ENCODE data around the gene PTTG1IP.

Gene PTTG1IP

DNA sequence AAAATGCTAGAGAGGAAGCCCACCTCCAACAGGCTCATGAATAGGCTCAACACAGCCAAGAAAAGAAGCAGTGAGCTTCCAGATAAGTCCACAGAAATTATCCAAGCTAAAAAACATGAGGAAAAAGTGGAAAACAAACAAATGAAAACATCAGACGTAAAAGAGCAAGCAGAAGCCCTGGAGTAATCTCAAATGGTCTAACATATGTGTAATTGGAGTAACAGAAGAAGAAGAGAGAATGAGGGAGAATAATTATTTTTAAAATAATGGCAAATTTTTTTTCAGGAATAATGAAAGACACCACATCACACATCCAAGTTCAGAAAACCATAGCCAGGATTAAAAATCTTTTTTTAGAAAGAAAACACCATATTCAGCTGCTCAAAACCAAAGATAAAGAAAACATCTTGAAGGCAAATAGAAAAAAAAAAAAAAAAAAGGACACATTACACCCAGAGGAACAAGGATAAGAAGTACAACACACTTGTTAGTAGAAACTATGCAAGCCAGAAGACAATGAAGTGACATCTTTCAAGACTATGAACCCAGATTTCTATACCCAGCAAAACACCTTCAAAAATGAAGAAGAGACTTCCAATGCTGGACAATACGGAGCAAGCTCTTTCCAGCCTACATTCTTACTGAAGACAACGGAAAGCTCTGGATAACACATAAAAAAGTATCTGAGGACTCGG lies 45.0 kb downstream of the PTTG1IP start:
- DNase-seq: no peak
- Histone ChIP-seq H3K27me3 (no peaks in the 10 kb centered on the region), H3K9me3 (peaks cover 0 to 19% (median 5%) of the 10 kb centered on the region in 3 donors), H3K27ac (no peak overlapping the region), H3K4me1 (no peaks in the 10 kb centered on the region), H3K4me3 (no peak overlapping the region), H3K36me3 (no peaks in the 10 kb centered on the region)
- TF ChIP-seq, protein P1, sequence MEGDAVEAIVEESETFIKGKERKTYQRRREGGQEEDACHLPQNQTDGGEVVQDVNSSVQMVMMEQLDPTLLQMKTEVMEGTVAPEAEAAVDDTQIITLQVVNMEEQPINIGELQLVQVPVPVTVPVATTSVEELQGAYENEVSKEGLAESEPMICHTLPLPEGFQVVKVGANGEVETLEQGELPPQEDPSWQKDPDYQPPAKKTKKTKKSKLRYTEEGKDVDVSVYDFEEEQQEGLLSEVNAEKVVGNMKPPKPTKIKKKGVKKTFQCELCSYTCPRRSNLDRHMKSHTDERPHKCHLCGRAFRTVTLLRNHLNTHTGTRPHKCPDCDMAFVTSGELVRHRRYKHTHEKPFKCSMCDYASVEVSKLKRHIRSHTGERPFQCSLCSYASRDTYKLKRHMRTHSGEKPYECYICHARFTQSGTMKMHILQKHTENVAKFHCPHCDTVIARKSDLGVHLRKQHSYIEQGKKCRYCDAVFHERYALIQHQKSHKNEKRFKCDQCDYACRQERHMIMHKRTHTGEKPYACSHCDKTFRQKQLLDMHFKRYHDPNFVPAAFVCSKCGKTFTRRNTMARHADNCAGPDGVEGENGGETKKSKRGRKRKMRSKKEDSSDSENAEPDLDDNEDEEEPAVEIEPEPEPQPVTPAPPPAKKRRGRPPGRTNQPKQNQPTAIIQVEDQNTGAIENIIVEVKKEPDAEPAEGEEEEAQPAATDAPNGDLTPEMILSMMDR (IDR thresholded peaks at IDR 0.05): no peak
- intact Hi-C loops (cut with DNase I; ENCODE audit: low total_unique reads): no loop called here

DNA sequence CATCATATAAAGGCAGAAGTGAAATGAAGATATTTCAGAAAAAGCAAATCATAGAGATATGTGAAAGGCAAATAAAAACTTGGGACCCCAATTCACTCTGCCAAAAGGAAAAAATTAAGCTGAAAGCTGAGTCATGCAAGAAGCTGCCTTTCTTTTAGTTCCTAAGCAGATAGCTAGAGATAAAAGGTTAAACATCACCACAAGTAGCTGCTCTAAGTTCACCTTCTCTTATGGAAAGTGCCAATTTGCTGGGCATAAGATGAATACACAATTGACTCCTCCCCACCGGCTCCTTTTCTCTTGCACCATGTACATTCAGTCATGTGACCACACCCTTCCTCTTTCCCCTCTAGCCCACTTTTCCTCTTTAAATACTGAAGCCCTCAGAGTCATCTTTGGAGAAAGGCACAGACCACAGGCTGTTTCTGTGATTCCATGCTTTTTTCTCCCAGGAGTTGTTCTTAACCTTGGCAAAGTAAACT lies 50.3 kb downstream of the PTTG1IP start:
- no peak for DNase-seq
- no peaks in the 10 kb centered on the region for H3K36me3 ChIP-seq
- TF ChIP-seq, protein P1 (IDR thresholded peaks at IDR 0.05): no peak
- no peak overlapping the region for H3K27ac ChIP-seq
- no peak overlapping the region for H3K4me3 ChIP-seq
- H3K9me3 ChIP-seq: peaks cover 0 to 30% (median 22%) of the 10 kb centered on the region in 3 donors
- H3K4me1 ChIP-seq: peaks cover 0 to 7% (median 6%) of the 10 kb centered on the region in 4 donors
- intact Hi-C loops (cut with DNase I; ENCODE audit: low total_unique reads): no loop called here
- no peaks in the 10 kb centered on the region for H3K27me3 ChIP-seq

DNA sequence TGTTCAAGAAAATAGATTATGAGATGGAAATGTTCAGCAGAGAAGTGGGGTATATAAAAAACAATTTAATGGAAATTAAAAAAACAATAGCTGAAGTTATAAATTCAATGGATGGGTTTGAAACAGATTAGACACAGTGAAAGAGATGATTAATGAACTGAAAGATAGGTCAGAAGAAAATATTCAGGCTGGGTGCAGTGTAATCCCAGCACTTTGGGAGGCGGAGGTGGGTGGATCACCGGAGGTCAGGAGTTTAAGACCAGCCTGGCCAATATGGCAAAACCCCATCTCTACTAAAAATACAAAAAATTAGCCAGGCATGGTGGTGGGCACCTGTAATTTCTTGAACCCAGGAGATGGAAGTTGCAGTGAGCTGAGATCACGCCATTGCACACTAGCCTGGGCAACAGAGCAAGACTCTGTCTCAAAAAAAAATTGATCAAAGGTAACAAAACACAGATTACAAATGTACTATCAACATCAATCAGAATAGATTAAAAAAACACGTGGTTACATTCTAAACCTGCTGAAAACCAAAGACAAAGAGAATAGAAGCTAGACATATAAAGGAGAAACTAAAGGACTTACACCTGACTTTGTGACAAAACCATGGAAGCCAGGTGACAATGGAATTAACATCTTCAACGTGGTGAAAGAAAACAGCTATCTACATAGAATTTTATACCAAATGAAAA lies 50.9 kb downstream of the PTTG1IP start:
- no peak for DNase-seq
- Histone ChIP-seq H3K9me3 (peaks cover 0 to 24% (median 22%) of the 10 kb centered on the region in 3 donors), H3K4me1 (peaks cover 0 to 7% (median 6%) of the 10 kb centered on the region in 4 donors), H3K27me3 (no peaks in the 10 kb centered on the region), H3K36me3 (no peaks in the 10 kb centered on the region), H3K27ac (no peak overlapping the region), H3K4me3 (no peak overlapping the region)
- intact Hi-C loops (cut with DNase I; ENCODE audit: low total_unique reads): no loop called here
- TF ChIP-seq, protein P1 (IDR thresholded peaks at IDR 0.05): no peak

DNA sequence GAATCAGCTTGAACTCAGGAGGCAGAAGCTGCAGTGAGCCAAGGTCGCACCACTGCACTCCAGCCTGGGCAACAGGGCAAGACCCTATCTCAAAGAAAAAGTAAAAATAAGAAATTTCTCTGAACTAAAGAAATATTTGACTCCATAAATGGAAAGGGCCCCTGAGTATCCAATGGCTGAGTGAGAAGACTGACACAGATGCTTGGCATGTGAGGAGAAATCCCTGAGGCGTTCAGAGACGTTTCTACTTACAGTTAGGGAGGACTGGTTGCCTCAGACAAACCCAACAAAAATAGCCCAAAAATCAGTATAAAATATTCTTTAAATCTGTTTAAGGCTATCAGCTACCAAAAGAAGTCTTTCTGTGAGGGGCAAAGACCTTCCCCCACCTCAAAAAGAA lies 52.6 kb downstream of the PTTG1IP start:
- H3K36me3 ChIP-seq: no peaks in the 10 kb centered on the region
- TF ChIP-seq, protein P1 (IDR thresholded peaks at IDR 0.05): no peak
- no peak overlapping the region for H3K27ac ChIP-seq
- peaks cover 0 to 22% (median 20%) of the 10 kb centered on the region in 3 donors for H3K9me3 ChIP-seq
- peaks cover 0 to 20% (median 20%) of the 10 kb centered on the region in 4 donors for H3K4me1 ChIP-seq
- intact Hi-C loops (cut with DNase I; ENCODE audit: low total_unique reads): no loop called here
- no peak for DNase-seq
- no peak overlapping the region for H3K4me3 ChIP-seq
- H3K27me3 ChIP-seq: no peaks in the 10 kb centered on the region

DNA sequence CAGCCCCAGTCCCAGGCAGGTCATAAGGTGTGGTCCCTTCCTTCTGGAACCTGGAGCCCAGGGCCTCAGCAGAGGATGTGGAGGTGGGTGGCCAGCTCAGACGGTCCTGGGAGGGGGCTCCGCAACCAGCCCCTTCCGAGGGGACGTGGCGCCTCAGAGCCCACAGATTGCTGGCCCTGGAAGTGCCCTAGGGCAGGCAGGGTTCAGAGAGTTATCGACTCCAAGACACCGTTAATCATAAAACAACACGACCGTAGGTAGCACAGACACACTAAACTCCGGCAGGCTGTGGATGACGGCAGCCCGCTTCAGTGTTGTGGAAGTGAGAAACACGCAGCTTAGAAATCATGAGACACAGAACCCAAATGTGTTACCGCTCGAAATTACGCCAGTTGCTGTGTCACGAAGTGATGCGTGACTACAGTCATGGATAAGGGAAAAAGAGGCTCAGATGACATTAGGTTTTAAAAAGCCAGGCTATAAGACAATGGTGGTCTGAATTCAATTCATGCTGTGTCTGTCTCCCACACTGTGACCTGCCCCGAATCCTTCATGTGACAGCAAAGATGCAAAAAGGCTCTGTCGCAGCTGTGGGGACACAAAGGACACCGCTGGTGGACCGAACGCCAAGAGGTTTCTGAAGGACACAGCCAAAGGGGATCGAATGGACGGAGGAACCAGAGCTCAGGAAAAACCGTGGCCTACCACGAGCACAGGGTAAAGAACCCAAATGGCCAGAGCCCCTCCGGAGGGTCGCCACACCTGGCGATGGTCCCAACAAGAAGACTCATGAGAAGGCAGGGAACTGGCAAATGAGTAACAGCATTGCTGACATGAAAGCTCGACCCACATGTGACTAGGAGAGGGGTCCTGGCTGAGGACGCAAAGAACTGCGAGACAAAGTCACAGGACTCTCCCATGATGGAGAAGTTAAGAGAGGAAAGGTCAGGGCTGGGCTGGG lies 53.9 kb downstream of the PTTG1IP start:
- TF ChIP-seq, protein P1 (IDR thresholded peaks at IDR 0.05): no peak
- Histone ChIP-seq H3K4me1 (peaks cover 0 to 20% (median 20%) of the 10 kb centered on the region in 4 donors), H3K27ac (no peak overlapping the region), H3K36me3 (no peaks in the 10 kb centered on the region), H3K4me3 (no peak overlapping the region), H3K27me3 (no peaks in the 10 kb centered on the region), H3K9me3 (peaks cover 0 to 22% (median 20%) of the 10 kb centered on the region in 3 donors)
- intact Hi-C loops (cut with DNase I; ENCODE audit: low total_unique reads): loop anchor here (5.0 to 10.0 kb wide), 2 partner anchors 53 to 105 kb away; partner anchors contain the start of genes ITGB2 and PTTG1IP
- DNase-seq: no peak

Measured in tibial artery (tissue), 4 donors.